ENCODE measurements around the gene RGS16.
A peak's percentile ranks its signal among the peaks of the same experiment; 100 is the strongest.

The RGS16 gene

DNA sequence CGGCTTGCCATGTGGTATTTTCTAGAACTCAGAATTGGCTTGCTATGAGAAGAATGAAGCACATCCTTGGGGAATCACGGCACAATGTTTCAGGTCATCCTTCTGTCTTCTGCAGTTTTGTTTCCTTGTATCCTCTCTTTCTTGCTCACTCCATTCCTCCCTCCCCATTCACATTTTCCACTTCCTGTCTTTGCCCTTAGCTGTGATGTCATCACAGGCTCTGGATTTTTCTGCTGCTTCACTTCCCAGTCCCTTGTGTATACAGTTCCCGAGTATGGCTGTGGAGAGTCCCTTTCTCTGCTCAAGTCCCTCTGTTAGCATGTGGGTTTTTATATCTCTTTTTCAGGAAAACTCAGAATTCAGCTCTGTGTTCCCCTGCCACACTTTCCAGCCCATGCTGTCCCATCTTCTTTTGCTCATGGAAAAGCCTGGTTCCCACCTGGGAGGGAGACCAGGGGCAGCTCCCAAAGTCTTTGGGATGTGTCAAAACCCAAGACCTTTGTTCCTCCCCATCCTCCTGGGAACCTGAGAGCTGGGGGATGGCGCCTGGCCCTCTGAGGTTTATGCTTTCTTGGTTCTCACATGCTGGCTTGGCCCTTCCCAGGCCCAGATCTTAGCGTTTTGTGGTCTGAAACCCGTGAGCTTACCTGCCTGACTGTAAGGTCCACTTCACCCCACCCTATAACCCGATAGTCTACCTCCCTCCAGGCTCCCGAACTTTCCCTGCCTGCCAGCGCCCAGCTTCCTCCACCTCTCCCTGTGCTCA is 4.8 kb upstream of the RGS16 start:
- DNase-seq (ENCODE audit: low read depth) = no peak

- no peak for DNase-seq (ENCODE audit: low read depth)
Measured at GRCh38 chr1:182608236-182608635, 4.0 kb upstream of the RGS16 start.

DNA sequence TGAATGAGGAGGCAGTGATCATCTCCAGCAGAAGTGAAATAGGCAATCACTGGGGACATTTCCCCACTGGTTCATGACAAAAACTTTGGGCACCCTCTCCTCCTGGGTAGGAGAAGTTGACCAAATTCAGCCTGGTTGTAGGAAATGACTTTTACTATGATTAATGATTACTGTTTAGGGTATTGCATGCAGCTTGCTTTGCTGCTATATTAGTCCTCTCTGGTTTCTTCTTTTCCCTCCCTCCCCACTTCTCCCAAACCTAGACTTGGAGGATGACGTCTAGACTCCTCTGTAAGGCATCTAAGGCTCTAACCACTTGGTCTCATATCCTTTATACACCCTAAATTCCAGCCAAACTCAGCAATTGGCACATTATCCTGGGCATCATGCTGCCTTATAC is 3.4 kb upstream of the RGS16 start:
- DNase-seq (ENCODE audit: low read depth) = no peak

DNA sequence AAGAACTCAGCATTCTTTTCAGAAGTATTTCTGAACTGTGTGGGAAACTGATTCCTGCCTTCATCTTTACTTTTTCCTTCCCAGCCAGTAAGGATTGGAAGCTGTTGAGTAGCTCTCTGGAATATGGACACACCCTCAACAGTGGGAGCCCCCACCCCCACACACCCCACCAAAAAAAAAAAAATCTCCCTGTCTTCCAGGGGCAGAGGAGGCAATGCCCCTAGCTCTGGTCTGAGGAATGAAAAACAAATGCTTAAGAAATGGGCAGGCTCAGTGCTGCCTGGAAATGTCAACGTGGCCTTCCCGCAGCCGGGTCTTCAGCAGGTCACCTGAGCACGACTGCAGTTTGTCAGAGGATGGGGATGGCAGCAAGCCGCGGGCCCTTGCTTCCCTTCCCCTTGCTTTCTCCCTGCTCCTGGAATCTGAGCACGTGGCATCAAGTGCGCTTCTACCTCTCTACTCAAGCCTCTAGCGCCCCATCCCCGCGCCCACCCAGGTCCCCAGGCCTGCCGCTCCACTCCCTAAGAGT is 479 bp downstream of the RGS16 start:
- no peak for DNase-seq (ENCODE audit: low read depth)

DNA sequence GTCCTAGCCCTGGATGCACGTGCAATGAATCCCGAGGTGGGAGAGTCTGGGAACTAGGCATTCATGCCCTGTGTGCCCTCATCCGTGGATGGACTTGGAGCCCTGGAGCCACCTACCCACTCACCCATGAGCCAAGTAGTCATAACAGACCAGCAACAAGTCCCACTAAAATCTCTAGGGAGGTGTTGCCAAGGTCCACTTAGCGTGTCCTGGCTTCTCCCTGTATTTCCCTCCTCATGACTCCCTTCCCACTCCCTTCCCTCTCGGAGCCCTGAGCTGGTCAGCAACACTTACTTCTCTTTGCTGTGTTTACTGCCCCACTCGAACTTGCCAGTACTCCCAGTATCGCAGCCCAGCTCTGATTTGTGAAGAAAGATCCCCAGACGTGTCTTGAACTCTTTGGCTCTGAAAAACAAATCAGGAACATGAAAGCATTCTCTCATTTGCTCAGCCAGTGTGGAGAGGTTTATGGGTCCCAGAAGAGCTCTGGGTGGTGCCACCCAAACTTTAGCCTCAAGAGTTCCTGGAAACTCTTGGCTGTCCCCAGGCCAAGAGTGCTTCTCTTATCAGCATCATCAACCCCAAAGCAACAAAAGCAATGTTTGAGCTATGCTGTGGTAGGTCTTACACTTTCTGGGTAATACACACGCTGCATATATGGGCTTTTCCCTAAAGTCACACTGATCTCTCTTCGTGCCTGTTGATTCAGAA is 1.1 kb downstream of the RGS16 start:
- DNase-seq (ENCODE audit: low read depth) = peak; percentile 10

DNA sequence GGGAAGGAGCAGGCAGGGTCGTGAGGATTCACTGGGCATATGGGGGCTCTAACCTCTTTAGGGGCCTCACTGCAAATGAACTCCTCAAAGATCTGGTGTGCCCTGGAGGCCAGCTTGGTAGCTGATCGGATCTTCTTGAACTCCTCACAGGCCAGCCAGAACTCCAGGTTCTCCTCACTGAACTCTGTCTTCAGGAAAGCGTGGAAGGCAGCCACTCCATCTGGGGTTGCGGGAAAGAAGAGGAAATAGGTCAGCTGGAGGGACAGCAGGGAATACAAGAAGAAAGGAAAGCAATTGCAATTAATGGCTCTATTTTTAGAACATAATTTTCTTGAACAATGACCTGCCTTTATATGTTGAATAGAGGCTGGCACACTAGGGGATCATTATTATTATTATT is 2.3 kb downstream of the RGS16 start:
- no peak for DNase-seq (ENCODE audit: low read depth)

GRCh38 chr1:182601416-182601786 is 2.8 kb downstream of the RGS16 start:
- DNase-seq (ENCODE audit: low read depth) = peak; percentile 33

DNA sequence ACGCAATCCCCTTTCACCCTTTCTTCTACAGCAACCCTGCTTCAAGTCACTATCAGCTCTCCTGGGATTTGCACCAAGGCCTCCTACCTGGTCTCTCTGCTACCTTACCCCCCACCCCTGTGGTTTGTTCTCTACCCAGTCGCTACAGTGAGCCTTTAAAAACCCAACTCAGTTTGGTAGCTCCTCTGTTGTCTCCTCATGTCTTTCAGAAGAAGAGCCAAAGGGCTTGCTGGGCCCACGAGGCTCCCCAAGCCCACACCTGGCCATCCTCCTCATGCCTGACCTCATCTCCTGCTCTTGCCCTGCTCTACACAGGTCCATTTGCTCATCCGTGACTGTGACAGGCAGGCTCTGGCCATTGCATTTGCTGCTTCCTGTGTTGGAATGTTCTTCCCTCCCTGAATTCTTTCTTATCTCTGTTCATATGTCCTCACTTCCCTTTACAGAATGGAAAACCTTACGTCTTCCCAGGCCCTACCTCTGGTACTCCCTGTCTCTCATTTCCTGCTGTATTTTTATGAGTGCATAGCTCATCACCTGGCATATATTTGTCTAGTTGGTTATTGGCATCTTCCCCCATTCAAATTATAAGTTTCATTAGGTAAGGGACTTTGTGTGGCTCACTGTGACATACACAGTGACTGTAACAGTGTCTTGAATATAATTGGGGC is 3.3 kb downstream of the RGS16 start:
- no peak for DNase-seq (ENCODE audit: low read depth)

- DNase-seq (ENCODE audit: low read depth) = no peak
Measured at GRCh38 chr1:182600036-182600713, 4.0 kb downstream of the RGS16 start.

GRCh38 chr1:182599339-182599738 is 4.8 kb downstream of the RGS16 start:
- DNase-seq (ENCODE audit: low read depth) = no peak

DNA sequence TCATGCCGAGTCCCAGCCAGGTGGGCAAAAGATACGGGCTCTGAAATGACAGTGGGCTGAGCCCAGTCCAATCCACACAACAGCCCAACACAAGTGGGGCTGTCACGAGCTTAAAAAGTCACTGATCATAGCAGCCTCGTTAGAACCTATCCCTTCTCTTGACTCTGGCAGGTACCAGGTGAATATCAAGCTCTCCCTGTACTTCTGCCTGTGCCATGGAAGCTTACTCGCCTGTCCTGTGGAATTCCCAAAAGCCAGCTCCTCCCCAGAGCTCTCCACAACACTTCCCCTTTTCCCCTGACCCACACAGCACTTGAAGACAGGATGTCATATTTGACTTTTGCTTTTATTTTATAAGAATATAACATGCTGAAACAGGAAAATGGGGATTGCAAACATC is 5.9 kb downstream of the RGS16 start:
- no peak for DNase-seq (ENCODE audit: low read depth)

DNA sequence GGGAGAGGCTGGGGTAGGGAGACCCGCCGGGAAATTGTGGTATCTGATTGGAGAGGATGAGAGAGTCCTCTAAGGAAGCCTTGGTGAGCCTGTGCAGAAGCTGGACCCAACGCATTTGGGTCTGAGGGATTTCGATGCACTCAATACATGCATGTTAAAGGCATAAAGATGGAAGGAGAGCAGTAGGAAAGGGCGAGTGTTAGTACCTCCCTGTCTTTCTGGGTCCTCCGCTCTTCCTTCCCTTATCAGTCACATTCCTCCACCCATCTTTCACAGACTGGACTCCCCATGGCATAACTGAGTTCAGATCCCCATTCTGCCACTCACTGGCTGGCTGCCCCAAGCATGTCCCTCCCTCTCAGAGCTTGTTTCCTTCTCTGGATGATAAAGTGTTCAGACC is 7.3 kb downstream of the RGS16 start:
- no peak for DNase-seq (ENCODE audit: low read depth)

DNA sequence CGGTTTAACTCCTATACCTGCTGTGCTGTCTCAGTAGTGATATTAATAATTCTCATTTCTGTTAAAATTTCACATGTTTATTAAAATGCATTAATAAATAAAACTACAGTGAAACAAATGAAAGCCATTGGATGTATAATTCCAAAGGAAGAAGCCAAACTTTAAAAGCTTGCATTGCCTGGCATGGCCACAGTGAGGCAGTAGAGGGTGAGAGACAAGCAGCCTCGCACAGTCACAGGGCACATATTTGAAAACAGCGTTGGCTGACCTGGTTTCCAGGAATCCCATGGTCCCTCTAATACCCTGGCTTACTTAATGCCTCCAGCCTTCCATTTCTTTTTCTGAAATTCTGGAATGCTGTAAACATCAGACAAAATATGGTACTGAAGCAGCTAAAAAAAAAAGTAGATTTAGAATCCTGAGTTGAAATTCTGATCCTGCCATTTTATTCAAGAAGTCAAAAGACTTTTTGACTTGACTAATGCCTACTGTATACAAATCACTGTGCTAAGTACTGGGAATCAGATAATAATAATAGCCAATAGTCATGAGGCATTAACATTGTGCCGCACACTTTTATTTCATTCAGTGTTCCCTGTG is 8.4 kb downstream of the RGS16 start:
- peak; percentile 18 for DNase-seq (ENCODE audit: low read depth)

DNA sequence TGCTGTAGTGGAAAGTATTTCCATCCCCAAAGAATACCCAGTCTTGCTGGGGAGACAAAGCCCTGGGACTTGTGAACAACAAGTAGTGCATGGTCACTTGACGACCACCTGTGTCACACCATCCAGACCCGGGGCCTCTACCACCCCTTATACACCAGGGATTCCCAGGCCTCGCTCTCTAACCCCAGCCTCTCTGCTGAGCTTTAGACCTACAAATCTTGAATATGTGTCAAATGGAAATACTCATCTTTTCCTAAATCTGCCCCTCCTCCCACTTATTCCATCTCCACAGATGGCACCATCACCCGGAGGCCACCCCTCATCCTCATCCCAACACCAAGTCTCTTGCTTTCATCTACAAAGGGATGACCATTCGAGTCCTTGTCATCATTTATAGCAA is 14.3 kb downstream of the RGS16 start:
- no peak for DNase-seq (ENCODE audit: low read depth)

DNA sequence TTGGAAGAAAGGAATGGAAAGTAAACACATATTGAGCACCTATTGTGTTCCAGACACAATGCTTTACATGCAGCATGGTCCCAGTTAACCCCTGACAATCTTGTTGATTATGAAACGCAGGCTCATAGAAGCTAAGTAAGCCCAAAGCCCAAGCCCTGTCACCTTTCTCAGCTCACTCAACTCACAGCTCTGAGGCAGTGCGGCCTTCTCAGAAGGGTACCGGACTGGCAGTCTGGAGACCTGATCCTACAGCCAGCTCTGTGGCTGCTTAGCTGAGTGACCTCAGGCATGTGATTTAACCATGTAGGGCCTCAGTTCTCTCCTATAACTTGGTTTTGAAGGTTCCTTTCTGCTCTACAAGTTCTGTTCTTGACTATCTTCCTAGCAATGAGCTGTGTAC is 14.7 kb downstream of the RGS16 start:
- no peak for DNase-seq (ENCODE audit: low read depth)

DNA sequence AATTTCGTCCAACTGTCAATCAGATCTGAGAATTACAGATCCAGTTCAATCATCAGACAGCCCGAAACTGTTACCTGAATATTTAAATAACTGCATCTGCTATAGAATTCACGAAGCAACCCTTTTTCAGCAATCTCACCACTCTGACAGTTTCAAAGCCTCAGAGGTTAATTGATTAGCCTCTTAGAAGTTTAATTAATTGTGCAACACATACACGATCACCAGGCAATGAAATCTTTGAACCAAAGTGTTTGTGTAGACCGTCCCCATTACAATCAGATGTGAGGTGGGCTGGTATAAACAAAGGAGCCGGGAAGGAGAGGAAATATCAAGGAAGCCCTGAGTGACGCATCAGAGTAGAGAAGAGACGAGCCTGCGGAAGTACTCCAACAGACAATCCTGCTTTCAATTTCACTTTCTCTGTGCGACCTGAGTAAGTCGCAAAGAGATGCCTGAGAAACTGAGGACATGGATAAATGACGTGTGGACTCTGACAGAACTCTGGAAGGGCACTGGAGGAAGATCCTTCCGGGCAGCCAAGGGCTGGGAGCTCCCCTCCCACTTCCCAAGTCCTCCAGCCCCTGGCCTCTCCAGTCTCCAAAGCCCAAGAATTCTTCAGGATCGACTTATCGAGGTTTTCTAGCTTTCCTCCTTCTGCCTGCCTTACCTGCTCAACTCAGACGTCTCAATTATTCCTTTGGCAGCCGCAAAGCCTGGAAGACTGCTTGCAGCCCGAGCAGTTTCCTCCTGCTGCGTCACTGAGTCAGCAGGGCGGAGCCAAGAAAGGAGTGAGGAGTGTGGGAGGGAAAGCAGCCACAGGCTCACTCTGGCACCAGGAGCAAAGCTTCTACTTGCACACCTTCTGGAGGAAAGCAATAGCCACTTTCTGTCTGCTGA is 15.4 kb downstream of the RGS16 start, which contains the start of gene RNASEL:
Gene RNASEL, minus strand, starts transcription at position 757 of the 897 bp plus-strand sequence. CDS start 2,450 bp downstream, outside the sequence.
- DNase-seq (ENCODE audit: low read depth) = peak; percentile 37

GRCh38 chr1:182587666-182588499 is 16.3 kb downstream of the RGS16 start:
- DNase-seq (ENCODE audit: low read depth) = no peak

DNA sequence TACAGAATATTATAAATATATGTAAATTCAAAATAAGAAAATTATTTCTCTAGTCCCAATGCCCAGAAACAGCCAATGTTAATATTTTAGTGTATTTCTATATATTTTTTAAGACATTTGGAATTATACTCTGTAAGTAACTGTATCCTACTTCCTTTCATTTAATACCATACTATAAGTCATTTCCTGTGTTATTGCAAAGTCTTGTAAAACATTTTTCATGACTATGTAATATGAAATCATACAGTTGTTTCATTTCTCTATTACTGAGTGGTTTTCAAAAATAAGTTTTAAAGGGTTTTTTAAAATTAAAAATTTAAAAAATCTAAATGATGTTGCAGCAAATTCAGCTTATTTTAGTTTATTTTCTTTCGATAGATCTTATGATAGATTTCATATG is 17.1 kb downstream of the RGS16 start:
- DNase-seq (ENCODE audit: low read depth) = no peak

- DNase-seq (ENCODE audit: low read depth) = no peak
Measured at GRCh38 chr1:182586380-182586779, 17.8 kb downstream of the RGS16 start.

DNA sequence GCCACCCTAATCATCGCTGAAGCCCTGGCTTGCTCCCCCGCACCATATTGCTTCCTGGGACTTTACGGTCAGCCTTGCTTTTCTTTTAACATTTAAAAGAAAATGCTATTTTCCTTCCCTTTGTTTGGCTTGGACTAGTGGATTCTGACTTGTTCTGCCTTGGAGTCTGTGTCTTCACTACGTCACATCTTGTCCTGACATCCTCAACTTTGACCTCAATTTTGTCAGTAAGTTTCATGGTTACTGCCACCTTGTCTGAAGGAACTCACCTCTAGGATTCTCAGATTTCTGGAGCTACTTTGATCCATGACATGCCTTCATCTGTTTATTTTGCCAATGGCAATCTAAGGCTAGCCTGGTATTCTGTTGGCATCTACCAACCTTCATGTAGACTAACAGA is 19.4 kb downstream of the RGS16 start:
- no peak for DNase-seq (ENCODE audit: low read depth)

Data from T-helper 22 cell (primary cell).